GM19328 (cell line): ENCODE results near the gene XXYLT1.
"Not testable (repeated sequence)": the region's sequence is repeated elsewhere in the genome, so short reads cannot be mapped to it uniquely, and the experiment has no call there.

Source experiments
- ATAC-seq: cut with Tn5 transposase; IDR thresholded peaks from one replicate; pipeline ENCODE4 v1.9.1; 2021; ENCODE audit warnings: mild to moderate bottlenecking, moderate library complexity; ENCODE audit not compliant: unreplicated experiment

Gene XXYLT1

GRCh38 chr3:195116407-195117185 is 154.4 kb downstream of the XXYLT1 start:
- no peak for ATAC-seq

DNA sequence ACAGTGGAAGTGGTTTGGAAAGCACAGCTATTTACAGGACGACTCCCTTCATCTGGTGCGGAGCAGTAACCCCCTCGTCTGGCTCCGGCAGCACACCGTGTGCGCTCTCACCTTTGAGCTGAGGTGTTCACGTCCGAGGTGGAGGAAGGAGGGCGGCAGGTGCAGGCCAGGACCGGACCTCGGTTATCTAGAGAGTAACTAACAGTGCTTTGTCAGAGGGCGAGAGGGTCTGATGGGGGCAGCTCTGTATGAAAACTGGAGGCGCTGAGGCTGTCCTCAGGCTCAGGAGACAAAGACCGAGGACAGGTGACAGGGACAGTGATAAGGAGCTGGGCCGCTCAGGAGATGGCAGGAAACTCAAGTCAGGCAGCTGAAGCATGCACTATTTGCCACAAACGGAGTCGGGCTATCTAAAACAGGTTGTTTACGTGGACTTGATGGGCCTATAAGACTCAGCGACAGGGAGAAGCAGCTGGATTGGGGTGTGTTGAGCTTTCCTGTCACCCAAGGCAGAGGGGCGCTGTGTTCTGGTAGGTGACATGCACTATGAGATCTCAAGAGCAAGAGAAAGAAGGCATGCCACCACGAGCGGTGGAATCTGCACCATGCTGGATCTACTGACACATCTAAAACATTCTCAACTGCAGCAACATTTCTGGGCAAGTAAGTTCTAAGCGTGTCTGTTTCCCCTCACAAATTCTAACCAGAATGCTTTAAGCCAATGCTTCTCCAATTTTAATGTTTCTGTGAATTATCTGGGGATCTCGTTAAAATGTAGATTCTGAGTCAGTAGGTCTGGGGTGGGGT is 155.2 kb downstream of the XXYLT1 start:
- no peak for ATAC-seq

DNA sequence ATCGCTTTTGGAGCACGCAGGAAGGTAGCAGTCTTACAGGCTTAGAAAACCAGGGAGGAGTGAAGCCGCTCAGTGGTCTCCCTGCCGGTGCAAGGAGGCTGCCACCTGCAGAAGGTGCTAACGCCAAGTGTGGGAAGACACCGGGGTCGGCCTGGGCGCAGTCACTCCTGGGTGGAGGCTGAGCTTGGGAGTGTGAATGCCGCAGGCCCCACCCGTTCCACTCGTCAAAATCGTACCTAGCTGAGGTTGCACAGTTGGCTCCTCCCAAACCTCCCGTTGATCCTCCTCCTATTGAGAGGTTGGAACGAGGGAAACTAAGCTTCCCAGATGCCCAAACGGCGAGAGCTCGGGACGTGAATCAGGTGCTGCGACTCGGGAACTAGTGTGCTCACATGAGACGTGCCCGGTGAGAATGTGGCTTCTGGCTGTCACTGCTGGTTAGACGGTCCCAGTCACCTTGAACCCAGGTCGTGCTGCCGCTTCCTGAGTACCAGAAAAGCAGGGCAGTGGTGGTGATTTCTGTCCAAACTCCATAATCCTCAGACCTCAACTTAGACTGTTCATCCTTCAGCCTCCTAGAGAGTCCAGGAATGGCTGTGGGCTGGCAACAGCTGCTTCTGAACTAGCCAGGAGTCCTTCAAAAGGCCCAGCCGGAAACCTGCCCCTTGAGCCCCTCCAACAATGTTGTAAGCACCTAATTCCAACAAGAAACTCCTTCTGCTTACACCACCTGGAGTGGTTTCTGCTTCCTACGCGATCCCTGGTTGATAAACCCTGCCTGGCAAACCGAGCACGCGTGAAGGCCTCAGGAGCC is 156.0 kb downstream of the XXYLT1 start:
- no peak for ATAC-seq

DNA sequence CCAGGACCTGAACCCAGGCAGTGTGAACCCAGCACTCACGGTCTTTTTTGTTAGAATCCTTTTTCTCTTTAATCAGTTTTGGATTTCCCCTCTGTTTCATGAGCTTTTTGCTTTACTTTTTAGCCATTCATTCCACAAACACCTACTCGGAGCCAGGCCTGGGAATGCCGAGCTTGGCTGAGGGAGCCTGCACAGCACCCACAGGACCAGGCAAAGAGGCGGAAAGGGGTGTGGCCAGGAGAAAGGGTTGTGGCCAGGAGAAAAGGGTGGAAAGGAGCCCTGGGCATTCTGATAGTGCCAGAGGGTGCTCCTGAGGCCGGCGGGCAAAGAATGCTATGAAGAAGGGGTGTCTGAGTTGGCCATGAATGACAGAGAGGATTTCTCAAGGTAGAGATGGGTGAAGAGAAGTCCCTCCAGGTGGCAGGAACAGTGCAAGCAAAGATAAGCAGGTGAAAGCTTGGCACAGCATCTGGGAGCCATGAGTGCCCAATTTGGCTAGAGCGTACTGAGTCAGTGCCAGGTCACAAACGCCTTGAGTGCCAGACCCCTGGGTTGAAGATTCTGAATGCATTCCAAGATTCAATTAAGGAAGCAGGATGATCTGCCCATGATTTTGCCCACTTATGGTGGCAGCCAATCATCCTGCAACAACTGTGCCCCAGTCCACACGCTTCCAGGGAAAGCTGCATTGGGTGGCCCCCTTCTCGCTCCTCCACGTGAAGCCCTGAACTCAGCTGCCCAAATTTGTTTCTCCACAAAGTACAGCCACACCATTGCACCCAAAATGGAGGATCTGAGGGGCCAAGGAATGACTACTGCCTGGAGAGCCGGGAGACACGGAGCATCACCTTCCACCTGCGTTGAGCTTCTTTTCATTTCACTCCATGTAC is 157.2 kb downstream of the XXYLT1 start:
- ATAC-seq = no peak

DNA sequence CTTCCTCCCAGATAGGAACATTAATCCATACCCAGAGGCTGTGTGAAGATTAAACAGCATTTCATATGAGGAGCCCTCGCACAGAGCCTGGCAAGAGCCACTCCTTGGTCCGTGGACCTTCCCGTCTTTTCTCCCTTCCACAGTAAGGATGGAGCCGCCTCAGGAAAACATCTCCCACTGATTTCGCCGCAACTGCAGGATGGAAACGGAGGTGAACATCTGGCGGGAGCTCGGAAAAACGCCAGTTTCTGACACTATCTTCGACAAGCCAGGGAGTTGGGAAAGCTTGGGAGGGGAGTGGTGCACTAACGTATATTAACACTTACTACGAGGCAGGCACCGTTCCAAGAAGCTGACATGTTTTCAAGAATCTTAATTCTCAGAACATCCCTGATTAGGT is 157.9 kb downstream of the XXYLT1 start:
- ATAC-seq = no peak

DNA sequence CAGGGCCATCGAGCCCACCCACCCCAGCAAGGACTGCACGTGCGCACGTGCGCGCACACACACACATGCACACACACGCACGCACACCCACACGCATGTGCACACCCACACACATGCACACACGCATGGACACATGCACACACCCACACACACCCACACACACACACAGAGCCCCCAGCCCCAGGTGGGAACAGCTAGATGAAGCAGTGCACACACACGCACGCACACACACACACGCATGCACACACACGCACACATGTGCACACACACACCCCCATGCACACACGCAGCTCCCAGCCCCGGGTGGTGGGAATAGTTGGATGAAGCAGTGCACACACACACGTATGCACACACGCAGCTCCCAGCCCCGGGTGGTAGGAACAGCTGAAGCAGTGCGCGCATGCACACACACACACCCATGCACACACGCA is 158.6 kb downstream of the XXYLT1 start:
- no peak for ATAC-seq

- ATAC-seq = no peak
These were observed 159.2 kb downstream of the XXYLT1 start for GRCh38 chr3:195111766-195112165.

- ATAC-seq = no peak
These were observed 159.6 kb downstream of the XXYLT1 start for GRCh38 chr3:195111319-195111705.

GRCh38 chr3:195110647-195111318 is 160.2 kb downstream of the XXYLT1 start:
- ATAC-seq = no peak

DNA sequence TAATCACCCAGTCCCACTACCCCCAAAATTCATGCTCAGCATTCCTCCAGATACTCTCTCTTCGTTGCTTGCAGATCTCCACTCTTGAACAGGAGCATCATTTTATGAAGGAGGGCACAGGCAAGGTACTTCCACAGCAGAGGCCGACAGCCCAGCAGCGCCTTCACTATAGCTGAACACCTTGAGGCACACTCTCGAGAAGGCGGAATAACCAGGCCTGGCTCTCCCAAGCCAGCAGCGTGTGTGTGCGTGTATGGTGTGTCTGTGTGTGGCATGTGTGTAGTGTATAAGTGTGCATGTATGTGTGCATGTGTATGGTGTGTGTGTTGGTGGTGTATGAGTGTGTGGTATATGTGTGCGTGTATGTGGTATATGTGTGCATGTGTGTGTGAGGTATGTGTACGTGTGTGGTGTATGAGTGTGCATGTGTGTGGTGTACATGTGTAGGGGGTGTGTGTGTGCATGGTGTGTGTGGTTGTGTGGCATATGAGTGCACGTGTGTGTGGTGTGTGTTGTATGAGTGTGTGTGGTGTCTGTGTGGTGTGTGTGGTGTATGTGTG is 161.8 kb downstream of the XXYLT1 start:
- no peak for ATAC-seq

GRCh38 chr3:195107593-195107992 is 163.4 kb downstream of the XXYLT1 start:
- no peak for ATAC-seq

DNA sequence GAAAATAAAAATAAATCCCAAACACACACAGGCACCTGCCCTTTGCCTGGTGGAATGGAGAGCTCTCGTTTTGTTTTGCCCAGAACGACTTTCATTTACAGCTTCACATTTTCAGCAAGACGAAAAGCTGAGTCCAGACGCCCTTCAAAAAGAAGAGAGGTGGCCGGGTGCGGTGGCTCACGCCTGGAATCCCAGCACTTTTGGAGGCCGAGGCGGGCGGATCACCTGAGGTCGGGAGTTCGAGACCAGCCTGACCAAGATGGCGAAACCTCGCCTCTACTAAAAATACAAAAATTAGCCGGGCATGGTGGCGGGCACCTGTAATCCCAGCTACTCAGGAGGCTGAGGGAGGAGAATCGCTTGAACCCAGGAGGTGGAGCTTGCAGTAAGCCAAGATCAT is 163.9 kb downstream of the XXYLT1 start:
- ATAC-seq = not testable (repeated sequence)

- peak; percentile 64 for ATAC-seq
These were observed 164.5 kb downstream of the XXYLT1 start for GRCh38 chr3:195106418-195106906.

DNA sequence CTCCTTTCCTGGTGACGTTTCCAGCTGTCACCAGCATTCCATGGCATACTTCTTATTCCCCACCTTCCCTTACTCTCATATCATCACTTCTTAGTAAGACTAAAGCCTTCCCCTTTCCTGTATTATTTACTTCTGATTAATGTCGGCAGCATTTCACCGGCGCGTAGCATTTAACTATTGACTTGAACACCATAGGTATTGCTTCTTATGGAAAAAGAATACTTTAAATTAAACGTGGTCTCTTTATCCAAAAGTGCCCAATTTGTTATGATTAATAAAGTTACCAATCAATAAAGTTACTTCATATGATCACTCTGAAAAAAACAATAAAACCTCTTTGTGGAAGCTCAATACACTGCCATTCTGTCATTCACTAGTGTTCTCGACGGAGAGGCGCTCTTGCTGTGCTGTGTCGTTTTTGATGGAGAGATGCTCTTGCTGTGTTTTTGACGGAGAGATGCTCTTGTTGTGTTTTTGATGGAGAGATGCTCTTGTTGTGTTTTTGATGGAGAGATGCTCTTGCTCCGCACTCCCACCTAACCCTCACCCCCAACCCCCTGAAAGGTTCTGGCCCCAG is 165.0 kb downstream of the XXYLT1 start:
- ATAC-seq = no peak

DNA sequence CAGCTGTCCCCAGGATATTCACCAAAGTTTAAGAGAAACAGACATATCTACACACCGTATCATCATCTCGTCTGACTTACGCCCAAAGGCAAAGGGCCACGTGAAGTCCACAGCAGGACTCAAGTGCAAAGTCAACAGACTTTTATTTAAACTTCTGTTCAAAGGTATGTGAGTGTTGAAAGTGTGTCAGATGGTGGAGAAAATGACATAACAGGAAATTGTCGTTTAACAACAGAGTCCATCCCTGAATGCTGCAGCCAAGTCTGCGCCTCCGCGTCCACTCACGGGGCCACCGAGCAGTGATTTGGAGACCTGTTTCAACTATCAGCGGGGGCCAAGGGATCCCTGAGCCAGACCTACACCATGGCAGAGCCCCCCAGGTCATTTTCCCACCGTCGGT is 165.6 kb downstream of the XXYLT1 start:
- ATAC-seq = no peak

GRCh38 chr3:195104340-195104739 is 166.6 kb downstream of the XXYLT1 start:
- ATAC-seq = no peak

DNA sequence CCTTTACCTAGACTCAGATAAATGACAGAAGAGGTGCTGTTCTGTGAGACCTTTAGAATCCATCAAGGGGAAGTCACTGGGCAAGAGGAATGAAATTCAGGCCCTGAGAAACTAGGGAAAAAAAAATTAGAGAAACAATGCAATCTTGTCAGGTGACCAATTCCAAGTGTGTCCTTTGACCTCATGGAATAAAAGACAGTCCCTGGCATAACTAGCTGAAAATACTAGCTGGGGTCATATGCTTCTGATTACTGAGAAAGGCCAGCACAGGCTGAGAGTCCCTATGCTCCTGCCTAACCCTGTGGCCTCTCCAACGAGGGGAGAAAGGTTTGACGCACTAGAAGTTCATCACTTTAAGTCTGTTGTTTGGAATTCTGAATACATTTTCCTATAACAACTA is 167.3 kb downstream of the XXYLT1 start:
- no peak for ATAC-seq

DNA sequence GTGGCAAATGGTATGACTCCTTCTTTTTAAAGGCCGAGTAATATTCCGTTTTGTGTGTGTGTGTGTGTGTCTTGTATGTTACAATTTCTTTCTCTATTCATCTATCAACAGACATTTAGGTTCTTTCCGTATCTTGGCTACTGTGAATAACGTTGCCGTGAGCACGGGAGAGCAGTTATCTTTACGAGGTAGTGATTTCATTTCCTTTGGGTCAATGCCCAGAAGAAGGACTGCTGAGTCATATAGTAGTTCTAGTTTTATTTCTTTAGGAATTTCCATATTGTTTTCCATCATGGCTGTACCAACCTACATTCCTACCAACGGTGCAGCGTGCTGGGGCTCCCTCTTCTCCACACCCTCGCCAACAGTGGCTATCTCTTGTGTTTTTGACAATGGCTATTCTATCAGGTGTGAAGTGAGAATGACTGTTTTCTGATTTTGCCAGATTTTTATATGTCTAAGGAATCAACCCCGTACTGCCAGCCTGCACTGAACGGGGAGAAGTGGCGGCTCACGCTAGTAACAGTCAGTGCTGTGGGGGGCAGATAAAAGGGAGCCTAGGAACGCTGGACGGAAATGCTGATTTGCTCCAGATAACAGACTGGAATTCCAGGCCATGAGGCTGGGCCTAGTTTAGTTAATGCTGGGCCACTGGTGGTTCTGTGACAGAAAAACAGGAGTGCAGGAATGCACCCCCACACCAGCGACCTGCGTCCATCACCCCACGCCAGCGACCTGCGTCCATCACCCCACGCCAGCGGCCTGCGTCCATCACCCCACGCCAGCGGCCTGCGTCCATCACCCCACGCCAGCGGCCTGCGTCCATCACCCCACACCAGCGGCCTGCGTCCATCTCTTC is 168.1 kb downstream of the XXYLT1 start:
- no peak for ATAC-seq
